ENCODE results near the gene NCKAP5. TPM values are rescaled to one million over a fixed set of nuclear protein-coding genes. Genes with fewer than 3 reads are reported as not detected.

NCKAP5 gene
- total RNA-seq, 4 donors from 2014 or later = 0.03 to 0.55 (median 0.33) TPM

- in situ Hi-C loops (cut with MboI; ENCODE audit: low sequenced_read_pairs in 4 of 4) (no loop called here), intact Hi-C loops (cut with DNase I; ENCODE audit: low total_unique reads) (no loop called here)
- Histone ChIP-seq H3K36me3 (no peaks in the 10 kb centered on the region), H3K4me3 (no peak overlapping the region), H3K4me1 (no peaks in the 10 kb centered on the region), H3K27ac (no peak overlapping the region), H3K9me3 (no peaks in the 10 kb centered on the region), H3K27me3 (no peaks in the 10 kb centered on the region)
- ATAC-seq (no peak), DNase-seq (no peak)
- TF ChIP-seq POLR2A (IDR thresholded peaks at IDR 0.05) = no peak
- TF ChIP-seq, protein P1, sequence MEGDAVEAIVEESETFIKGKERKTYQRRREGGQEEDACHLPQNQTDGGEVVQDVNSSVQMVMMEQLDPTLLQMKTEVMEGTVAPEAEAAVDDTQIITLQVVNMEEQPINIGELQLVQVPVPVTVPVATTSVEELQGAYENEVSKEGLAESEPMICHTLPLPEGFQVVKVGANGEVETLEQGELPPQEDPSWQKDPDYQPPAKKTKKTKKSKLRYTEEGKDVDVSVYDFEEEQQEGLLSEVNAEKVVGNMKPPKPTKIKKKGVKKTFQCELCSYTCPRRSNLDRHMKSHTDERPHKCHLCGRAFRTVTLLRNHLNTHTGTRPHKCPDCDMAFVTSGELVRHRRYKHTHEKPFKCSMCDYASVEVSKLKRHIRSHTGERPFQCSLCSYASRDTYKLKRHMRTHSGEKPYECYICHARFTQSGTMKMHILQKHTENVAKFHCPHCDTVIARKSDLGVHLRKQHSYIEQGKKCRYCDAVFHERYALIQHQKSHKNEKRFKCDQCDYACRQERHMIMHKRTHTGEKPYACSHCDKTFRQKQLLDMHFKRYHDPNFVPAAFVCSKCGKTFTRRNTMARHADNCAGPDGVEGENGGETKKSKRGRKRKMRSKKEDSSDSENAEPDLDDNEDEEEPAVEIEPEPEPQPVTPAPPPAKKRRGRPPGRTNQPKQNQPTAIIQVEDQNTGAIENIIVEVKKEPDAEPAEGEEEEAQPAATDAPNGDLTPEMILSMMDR (IDR thresholded peaks at IDR 0.05 in 4 of 5, conservative IDR thresholded peaks at IDR 0.05 in 1 of 5) = no peak
Observed at GRCh38 chr2:133326652-133327397, 241.4 kb downstream of the NCKAP5 start.

DNA sequence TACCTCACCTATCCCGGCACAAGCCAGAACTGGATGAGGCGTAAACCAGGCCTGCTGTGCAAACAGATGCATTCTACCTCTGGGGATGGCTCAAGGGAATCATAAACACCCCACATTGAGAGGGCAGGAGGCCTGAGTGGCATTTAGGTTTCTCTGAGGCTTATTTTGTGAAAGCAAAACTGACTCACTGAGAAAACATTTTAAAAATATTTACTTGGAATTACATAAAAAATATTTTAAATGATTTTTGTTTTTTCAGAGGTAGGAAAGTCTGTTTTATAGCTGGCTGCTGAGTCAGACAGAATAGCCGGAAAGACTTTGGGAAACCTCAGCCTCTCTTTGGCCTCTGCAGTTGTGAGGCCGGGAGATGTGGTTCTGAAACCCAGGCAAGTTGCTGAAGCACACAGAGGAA lies 244.1 kb downstream of the NCKAP5 start:
- TF ChIP-seq, protein P1 (IDR thresholded peaks at IDR 0.05 in 4 of 5, conservative IDR thresholded peaks at IDR 0.05 in 1 of 5) = no peak
- no peak for TF ChIP-seq POLR2A (IDR thresholded peaks at IDR 0.05)
- in situ Hi-C loops (cut with MboI; ENCODE audit: low sequenced_read_pairs in 4 of 4) = no loop called here
- DNase-seq (no peak), ATAC-seq (no peak)
- H3K27ac ChIP-seq = no peak overlapping the region
- intact Hi-C loops (cut with DNase I; ENCODE audit: low total_unique reads) = no loop called here
- no peaks in the 10 kb centered on the region for H3K27me3 ChIP-seq
- no peaks in the 10 kb centered on the region for H3K9me3 ChIP-seq
- no peaks in the 10 kb centered on the region for H3K36me3 ChIP-seq
- H3K4me1 ChIP-seq = no peaks in the 10 kb centered on the region
- no peak overlapping the region for H3K4me3 ChIP-seq

DNA sequence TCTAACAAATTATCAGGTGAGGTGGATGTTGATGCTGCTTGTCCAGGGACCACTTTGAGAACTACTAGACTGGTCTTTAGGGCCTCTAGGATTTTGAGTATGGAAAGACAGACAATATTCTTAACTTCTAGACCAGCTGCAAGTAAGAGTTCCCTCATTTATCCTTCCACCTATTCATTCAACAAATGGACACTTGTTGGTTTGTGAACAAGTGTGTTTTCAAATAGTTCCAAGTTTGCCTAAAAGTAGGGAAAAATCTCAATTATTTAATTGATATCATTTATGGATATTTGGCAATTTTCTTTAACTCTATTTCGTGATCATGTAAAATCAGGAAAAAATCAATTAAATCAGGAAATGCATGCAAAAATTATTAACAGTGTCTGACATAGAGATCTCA lies 245.4 kb downstream of the NCKAP5 start:
- no peaks in the 10 kb centered on the region for H3K4me1 ChIP-seq
- TF ChIP-seq, protein P1 (IDR thresholded peaks at IDR 0.05 in 4 of 5, conservative IDR thresholded peaks at IDR 0.05 in 1 of 5) = no peak
- no peak for TF ChIP-seq POLR2A (IDR thresholded peaks at IDR 0.05)
- no peak overlapping the region for H3K27ac ChIP-seq
- H3K36me3 ChIP-seq = no peaks in the 10 kb centered on the region
- no peaks in the 10 kb centered on the region for H3K27me3 ChIP-seq
- H3K4me3 ChIP-seq = no peak overlapping the region
- H3K9me3 ChIP-seq = no peaks in the 10 kb centered on the region
- DNase-seq (no peak), ATAC-seq (no peak)
- in situ Hi-C loops (cut with MboI; ENCODE audit: low sequenced_read_pairs in 4 of 4) (no loop called here), intact Hi-C loops (cut with DNase I; ENCODE audit: low total_unique reads) (no loop called here)

- Histone ChIP-seq H3K27me3 (no peaks in the 10 kb centered on the region), H3K4me3 (no peak overlapping the region), H3K27ac (no peak overlapping the region), H3K36me3 (no peaks in the 10 kb centered on the region), H3K4me1 (no peaks in the 10 kb centered on the region), H3K9me3 (no peaks in the 10 kb centered on the region)
- in situ Hi-C loops (cut with MboI; ENCODE audit: low sequenced_read_pairs in 4 of 4) (no loop called here), intact Hi-C loops (cut with DNase I; ENCODE audit: low total_unique reads) (no loop called here)
- no peak for DNase-seq
- ATAC-seq = no peak
- TF ChIP-seq POLR2A (IDR thresholded peaks at IDR 0.05) = no peak
- TF ChIP-seq, protein P1 (IDR thresholded peaks at IDR 0.05 in 4 of 5, conservative IDR thresholded peaks at IDR 0.05 in 1 of 5) = no peak
Observed at GRCh38 chr2:133317178-133317577, 251.1 kb downstream of the NCKAP5 start.

DNA sequence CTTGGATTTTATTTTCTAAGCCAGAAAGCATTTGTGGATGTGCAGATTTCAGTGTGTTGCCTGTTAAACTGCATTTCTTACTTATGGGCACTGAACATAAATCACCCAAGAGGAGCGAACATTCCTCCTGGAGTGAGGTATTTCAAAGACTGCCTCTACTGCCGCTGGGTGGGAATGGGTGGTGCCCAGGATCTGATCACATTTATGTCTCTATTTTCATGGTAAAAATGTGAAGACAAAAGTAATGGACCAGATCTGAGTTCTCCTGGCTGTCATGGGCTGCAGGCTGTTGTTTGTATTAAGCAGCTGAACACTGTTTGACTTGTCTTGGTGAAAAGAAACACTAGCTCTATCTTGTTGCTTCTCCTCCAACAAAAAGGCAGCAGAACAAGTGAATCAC lies 251.7 kb downstream of the NCKAP5 start:
- Histone ChIP-seq H3K36me3 (no peaks in the 10 kb centered on the region), H3K27ac (no peak overlapping the region), H3K4me1 (no peaks in the 10 kb centered on the region), H3K27me3 (no peaks in the 10 kb centered on the region), H3K9me3 (no peaks in the 10 kb centered on the region), H3K4me3 (no peak overlapping the region)
- ATAC-seq (no peak), DNase-seq (no peak)
- intact Hi-C loops (cut with DNase I; ENCODE audit: low total_unique reads) (no loop called here), in situ Hi-C loops (cut with MboI; ENCODE audit: low sequenced_read_pairs in 4 of 4) (no loop called here)
- TF ChIP-seq, protein P1 (IDR thresholded peaks at IDR 0.05 in 4 of 5, conservative IDR thresholded peaks at IDR 0.05 in 1 of 5) = no peak
